ENCODE results near the gene SLC35E3.

The SLC35E3 gene

DNA sequence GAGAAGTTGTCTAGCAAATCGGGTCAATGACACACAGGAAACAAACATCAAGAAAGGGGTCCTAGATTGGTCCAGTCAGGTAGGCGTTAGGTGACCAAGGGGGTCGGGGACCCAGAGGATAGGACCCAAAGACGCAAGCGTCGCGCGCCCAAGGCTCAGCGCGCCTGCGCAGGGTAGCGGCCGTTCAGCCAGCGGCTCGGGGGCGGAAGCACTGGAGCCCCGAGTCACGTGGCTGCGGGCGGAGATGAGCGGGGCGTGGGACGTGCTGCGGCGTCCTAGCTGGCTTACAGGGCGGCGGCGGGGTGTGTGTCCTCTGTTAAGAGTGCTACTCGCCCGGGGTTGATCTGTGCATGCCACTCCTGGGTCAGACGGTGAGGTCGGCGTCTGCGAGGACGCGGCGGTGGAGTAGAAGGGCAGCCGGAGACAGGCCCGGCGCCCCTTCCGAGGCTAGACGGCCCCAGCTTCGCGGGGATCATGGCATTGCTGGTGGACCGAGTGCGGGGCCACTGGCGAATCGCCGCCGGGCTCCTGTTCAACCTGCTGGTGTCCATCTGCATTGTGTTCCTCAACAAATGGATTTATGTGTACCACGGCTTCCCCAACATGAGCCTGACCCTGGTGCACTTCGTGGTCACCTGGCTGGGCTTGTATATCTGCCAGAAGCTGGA, at the start of gene SLC35E3:
TSS of gene SLC35E3 (plus strand) at position 273 of the 668 bp plus-strand sequence. CDS start at position 475, 202 bp downstream.
- DNase-seq (ENCODE audit: low read depth), result peak; percentile 82

DNA sequence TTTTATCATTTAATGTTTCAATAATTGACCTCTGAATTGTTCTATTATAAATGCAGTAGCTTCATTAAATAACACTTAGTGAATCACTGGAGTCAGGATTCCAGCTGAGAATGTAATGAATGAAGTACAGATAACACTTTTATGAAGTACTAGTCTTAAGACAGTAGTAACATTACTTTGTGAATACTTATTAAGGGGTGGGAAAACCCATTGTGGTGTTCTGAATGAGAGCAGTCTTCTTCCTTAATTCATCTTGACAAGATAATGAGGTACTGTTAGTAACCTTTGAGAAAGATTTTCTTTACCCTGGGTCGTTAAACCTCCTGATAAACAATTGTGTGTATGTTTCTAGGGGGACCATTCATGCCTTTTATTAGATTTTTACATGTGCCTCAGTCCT, 46.5 kb upstream of the SLC35E3 start:
- no peak for DNase-seq (ENCODE audit: low read depth)

DNA sequence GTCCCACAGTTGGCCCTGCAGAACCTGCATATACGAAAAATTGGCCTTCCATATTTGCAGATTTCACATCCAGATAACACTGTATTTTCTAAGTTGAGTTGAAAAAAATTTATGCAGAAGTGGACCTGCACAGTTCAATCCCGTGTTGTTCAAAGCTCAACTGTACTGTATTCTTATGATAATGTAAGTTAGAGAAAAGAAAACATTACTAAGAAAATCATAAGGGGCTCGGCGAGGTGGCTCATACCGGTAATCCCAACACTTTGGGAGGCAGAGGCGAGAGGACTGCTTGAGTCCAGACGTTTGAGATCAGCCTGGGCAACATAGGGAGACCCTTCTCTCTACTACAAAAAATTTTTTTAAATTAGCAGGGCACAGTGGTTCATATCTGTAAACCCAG, 18.2 kb upstream of the SLC35E3 start:
- DNase-seq (ENCODE audit: low read depth), result no peak

DNA sequence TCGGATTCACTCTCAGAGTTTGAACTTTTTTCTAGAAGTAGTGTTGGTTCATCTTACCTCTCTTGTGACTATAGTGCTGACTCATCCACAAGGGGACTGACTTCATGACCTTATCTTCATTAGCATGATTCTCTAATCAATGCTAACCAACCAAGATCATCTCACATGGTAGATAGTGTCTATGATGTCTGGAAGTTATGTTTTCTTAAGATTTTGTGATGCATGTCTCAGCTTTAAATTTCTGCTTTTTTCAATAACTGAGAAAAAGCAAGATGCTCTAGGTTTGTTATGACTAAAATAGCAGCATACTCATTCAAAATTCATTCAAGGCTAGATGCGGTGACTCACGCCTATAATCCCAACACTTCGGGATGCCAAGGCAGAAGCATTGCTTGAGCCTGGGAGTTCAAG, 12.3 kb upstream of the SLC35E3 start:
- DNase-seq (ENCODE audit: low read depth), result no peak

DNA sequence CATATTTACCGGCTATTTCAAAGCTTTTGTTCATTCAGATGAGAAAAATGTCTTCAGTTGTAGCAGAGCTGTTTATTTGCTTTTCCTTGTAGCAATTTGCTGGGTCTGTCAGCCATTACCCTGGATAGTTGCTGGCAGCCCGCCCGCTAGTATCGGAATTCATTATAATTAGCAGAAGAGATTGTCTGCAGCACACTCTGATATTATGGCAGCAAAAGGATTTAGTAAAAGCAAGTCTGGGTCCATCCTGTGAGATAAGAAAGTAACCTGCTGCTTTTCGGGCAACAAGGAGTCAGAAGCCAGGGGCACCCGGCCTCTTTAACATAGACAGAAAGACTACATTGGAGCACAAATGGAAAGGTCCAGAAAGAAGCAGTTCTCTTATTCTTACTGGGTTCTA, 6.1 kb upstream of the SLC35E3 start:
- DNase-seq (ENCODE audit: low read depth), result no peak

DNA sequence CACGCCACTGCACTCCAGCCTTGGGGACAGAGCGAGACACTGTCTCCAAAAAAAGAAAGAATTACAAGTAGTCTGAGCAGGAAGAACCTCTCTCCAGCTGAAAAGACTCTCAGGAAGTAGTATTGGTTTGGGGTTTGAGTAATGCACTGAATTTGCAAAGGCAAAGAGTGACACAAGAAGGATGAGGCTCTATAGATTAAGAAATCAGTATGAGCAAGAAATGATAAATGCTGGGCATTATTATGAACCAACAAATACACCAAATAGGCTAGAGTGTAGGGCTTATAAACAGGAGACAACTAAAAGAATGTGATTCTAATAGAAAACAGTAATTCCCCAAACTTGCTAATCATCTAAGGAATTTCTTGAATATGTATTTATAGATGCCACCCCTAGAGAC, 2.6 kb upstream of the SLC35E3 start:
- DNase-seq (ENCODE audit: low read depth), result no peak

DNA sequence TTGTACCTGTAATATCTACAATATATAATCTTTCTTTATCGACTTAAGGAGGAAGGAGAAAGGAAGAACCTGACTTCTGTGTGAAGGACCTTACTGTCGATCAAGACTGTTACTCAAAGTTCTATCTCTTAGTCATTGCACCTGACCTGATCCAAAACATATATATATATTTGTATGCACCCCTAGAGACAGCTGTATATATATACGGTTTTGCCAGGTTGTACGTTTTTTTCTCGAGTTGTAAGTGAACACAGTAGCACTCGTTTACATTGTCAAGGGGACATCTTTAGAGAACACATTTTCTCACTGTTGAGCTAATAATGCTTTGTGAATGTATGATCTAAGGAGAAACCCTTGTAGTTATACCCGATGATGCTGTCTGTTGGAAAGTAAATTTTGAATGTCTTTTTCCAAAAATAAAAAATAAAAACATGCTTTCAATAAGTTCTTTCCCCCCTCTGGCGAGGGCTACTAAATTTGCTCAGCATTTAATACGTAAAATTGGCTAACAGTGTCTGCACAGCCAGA, 536 bp upstream of the SLC35E3 start:
- DNase-seq (ENCODE audit: low read depth), result no peak

DNA sequence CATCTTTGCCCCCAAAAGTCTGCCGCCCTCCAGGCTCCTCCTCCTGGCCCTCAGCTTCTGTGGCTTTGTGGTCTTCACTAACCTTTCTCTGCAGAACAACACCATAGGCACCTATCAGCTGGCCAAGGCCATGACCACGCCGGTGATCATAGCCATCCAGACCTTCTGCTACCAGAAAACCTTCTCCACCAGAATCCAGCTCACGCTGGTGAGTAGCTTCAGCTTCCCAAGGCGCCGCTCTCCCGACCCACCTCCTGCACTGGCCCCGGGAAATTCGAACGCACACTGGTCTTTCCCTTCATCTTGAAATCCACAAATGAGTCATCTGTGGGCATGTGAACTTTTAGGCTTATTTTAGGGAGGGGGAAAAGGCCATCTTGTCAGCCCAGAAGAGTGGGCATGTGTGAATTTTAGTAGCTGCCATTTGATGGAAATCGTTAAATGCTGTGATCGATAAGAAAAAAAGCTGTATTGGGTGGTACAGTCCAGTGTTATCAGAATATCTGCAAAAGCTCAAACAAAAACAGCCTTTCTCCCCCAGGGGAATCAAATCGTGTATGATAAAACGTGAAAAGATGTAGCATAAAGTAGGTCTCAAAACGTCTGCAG, 700 bp downstream of the SLC35E3 start:
- DNase-seq (ENCODE audit: low read depth), result peak; percentile 2

DNA sequence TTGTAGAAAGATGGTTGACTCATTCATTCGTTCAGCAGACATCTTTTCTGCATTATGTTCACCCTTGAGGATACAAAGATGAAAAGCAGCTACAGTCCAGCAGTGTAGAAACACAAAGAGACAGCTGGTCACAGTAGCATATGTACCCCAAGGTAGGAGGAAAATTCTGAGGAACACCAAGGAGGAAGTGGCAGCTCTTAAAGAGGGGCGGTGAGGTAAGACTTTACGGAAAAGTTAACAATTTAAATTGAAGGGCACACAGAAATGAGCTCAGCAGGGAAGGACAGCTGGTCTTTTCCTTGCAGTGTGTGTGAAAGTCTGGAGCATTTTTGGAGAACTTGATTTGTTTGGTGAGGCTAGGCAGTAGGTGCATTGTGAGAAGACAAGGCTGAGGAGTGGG, 3.5 kb downstream of the SLC35E3 start:
- DNase-seq (ENCODE audit: low read depth), result no peak

DNA sequence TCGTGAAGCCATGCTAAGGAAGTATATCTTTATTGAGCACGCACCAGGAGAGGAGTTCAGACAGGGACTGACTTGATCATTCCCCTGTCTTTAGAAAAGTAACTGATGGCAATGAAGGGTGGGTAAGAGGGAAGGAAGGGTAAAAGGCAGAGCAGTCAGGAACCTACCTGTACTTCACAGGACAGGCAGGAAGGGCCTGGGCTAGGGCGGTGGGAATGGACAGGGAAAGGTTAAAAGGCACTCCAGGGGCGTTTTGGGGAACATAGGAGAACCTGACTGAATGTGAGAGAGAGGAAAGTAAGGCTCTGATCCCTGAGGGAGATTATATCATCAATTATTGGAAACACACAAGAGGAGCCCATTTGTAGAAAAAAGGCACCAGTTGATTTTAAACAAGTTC, 3.9 kb downstream of the SLC35E3 start:
- DNase-seq (ENCODE audit: low read depth), result no peak

DNA sequence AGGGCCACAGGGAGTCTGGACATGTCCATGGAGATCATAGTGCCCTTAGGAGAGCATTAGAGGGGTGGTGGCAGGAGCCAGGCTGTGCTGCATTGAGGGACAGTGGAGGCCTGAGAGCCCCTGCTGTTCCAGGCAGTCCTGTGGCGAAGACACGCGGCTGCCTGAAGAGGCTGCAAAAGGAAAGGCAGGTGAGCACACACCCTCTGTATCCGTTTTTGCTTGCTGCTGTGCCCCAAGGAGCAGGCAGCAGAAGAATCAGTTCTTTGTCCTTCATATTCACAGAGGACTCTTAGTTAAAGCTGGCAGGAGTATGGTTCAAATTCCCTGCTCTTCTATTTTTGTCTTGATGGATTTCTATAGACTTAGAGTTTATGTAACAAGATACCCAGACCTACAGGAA, 4.5 kb downstream of the SLC35E3 start:
- no peak for DNase-seq (ENCODE audit: low read depth)

DNA sequence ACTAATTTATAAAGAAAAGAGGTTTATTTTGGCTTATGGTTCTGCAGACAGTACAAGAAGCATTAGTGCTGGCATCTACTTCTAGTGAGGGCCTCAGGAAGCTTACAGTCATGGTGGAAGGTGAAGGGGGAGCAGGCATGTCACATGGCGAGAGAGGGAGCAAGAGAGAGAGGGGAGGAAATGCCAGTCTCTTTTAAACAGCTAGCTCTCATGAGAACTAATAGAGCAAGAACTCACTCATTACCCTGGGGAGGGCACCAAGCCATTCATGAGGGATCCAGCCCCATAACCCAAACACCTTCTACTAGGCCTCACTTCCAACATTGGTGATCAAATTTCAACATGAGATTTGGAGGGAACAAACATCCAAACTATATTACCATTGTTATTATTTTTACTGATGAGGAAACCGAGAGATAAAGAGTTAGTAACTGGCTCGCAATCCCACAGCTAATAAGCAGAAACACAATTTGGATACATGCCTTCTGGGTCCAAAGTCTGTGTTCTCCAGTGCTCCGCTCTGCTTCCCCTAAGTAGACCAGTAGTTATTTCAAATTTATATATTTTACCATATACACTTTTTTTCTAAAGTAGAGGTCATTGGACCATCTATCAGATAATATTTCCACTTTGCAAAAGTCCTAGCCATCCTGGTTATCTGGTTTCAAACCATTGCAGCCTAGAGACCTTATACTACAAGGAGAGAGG, 9.7 kb downstream of the SLC35E3 start:
- DNase-seq (ENCODE audit: low read depth), result no peak

DNA sequence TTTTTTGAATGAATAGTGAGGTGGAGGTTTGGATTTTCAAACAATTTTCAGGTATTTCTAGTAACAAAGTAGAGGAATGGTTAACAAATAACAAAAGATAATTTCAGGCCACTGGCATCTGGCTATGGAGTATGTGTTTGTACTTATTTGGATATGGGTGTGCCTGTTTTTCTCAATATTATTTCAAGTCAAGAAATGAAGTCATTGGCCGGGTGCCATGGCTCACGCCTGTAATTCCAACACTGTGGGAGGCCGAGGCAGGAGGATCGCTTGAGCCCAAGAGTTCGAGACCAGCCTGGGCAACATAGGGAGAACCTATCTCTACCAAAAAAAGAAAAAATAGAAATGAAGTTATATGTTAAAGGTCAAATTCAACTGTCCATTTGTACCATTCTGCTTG, 13.9 kb downstream of the SLC35E3 start:
- DNase-seq (ENCODE audit: low read depth), result no peak

DNA sequence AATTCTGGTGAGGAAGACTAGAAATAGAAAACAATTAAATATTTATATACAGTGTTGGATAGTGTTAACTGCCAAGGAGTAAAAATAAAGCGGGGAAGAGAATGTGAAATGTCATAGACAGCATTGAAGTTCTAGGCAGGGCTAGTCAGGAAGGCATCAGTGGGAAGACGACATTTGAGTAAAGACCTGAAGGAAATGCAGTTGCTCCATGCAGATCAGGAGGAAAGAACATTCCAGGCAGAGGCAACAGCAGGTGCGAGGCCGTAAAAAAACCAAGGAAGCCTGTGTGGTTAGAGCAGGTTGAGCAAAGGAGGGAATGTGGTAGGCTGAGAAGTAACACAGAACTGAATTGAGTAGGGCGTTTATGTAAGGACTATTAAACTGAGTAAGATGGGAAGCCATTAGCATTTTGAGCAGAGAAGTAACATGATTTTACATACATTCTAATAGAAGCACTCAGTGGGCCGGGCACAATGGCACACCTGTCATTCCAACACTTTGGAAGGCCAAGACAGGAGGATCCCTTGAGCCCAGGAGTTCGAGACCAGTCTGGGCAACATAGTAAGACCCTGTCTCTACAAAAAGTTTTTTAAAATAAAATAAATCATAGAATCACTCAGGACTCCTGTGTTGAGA, 14.9 kb downstream of the SLC35E3 start:
- no peak for DNase-seq (ENCODE audit: low read depth)

DNA sequence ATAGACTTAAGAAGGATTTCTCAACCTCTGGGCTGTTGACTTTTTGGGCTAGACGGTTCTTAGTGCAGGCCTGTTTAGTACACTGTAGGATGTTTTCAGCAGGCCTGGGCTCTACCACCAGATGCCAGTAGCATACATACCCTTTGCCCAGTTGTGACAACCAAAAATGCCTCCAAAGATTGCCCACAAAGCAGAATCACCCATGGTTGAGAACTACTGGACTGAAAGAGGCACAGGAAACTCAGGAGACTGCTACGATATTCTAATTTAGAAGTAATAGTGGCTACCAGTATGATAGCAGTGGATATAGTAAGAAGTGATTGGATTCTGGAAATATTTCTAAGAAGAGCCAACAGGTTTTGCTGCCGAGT, 15.5 kb downstream of the SLC35E3 start:
- no peak for DNase-seq (ENCODE audit: low read depth)

DNA sequence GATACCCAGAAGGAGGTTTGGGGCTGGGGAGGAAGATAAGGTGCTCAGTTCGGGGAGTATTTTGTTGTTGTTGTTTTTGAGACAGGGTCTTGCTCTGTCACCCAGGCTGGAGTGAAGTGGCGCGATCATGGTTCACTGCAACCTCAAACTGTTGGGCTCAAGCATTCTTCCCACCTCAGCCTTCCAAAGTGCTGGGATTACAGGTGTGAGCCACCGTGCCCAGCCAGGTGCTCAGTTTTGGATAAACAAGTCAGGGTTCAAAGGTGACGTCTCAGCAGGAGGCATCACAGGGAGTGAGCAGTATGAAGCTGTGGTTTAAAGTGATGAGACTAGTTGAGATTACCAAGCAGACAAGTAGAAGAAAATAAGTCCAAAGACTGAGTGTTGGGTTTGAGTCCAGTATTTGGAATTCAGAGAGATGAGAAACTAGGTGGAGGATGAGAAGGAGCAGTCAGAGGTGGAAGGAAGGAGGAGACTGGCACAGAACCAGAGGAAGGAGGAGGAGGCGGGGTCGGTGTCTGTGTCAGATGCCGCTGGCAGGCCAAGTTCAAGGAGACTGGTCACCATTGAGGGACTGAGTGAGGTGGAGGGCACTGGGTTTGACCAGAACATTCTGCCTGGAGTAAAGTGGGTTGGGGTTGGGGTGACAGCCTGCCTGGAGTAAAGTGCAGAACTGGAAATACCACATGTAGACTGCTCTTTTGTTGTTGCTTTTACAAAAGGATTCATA, 16.1 kb downstream of the SLC35E3 start:
- DNase-seq (ENCODE audit: low read depth), result no peak

DNA sequence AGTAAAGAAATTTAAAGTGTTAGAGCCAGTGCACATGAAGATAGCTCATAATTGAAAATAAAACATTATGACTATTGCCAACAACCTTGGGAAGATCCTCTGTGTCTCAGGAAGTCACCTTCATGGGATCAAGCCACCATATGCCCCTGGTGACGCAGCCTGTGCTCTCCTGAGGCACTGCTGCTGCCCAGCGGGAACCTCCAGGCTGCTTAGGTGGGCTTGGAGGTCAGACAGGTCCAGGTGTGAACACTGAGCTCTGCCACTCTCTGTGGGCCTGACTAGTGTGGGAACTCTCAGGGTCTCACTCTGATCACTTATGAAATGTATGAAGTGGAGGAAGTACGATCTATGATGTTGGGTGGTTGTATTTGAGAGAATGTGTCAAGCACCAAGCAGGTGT, 16.7 kb downstream of the SLC35E3 start:
- no peak for DNase-seq (ENCODE audit: low read depth)

DNA sequence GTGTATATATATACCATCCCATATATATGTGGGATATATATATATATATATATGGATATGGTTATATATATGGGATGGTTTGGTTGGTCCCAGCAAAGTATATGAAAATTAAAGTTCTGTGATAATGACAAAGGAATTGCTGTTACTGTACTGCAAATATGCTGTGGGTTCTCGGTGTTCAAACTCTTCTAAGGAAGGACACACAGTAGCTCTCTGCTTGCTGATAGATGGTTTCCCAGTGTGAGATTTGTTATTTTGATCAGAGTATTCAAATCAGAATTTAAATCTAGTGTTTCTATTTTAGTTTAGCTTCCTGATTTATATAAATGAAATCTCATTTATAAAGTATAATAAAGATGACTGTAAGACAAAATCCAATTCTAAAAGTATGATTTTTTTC, 19.7 kb downstream of the SLC35E3 start:
- no peak for DNase-seq (ENCODE audit: low read depth)

DNA sequence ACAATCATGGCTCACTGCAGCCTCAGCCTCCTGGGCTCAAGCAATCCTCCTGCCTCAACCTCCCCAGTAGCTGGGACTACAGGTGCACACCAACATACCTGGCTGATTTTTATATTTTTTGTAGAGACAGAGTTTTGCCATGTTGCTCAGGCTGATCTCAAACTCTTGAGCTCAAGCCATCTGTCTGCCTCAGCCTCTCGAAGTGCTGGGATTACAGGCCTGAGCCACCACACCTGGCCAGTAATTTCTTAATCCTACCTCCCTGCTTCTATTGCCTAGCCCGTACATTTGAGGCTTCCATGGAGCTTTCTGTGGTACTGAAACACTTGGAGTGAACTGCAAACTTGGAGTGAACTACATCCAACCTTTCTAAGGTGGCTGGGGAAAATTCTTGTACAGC, 20.7 kb downstream of the SLC35E3 start:
- no peak for DNase-seq (ENCODE audit: low read depth)

DNA sequence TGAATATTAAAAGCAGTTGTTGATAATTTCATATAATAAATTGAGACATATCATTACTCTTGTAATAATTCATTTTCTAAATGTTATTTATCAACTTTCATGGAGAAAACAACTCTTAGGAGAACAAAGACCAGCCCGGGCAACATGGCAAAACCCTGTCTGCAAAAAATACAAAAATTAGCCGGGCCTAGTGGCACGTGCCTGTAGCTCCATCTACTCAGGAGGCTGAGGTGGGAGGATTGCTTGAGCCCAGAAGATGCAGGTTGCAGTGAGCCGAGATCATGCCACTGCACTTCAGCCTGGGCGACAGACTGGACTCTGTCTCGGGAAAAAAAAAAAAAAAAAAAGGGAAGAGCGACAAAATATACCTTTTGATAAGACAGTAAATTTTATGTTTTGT, 21.2 kb downstream of the SLC35E3 start:
- no peak for DNase-seq (ENCODE audit: low read depth)

DNA sequence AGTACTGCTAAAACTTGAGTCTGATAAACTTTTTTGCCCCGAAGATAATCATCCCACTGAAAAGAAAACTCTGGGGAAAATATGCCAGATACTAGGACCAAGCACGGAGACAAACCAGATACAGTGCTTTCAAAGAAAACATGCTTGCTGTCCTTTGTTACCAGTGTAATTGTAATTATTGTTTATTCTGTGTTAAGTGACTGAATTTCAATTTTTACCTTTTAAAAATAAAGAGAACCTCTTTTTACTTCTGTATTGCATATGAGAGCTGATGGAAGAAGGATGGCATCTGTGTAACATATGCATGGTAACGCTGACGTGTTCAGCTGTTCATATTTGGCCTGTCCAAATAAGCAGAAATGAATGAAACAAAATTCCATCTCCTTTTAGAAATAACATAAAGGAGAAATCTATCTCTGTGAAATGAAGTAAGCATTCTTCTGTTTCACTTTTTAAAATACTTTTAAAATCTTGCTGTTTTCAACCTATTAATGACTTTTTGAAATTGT, 22.5 kb downstream of the SLC35E3 start:
- no peak for DNase-seq (ENCODE audit: low read depth)

DNA sequence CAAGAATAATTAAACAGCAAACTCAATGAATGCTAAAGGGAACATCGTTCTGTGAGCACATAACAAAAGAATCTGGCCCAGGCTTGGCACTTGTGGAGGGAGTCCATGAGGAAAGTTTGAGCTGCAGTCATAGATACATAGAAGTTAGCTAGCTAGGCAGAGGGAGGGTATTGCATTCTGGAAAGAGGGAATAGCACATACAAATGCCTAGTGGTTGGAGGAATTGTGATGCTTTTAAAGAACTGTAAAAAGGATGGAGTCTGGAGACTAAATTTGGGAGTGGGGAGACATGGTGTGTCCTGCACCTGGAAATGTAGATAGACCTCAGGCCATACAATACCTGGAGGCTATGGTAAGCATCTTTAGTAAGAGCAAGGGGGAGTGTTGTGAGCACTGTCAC, 24.0 kb downstream of the SLC35E3 start:
- no peak for DNase-seq (ENCODE audit: low read depth)

Measured in stimulated activated CD8-positive, alpha-beta memory T cell treated with anti-CD3 and anti-CD28 coated beads, Interleukin-12 subunit alpha, Interleukin-12 subunit beta, amount 100 ng/mL, for 1 hour (primary cell).